ENCODE results near the gene TM9SF4. TPM values are rescaled to one million over a fixed set of nuclear protein-coding genes. Genes with fewer than 3 reads are reported as not detected.

Gene TM9SF4
- polyA plus RNA-seq, 3 donors, result 49.7 to 78.5 (median 78.3) TPM

- Histone ChIP-seq H4K20me1 (ENCODE audit: insufficient read depth, low read length) (no peaks in the 10 kb centered on the region), H3K36me3 (replicated peaks in 1 of 2; ENCODE audit: control insufficient read depth in 1 of 2, insufficient read depth in 2 of 2, low read length in 2 of 2) (peaks cover 1 to 5% of the 10 kb centered on the region in 2 donors), H3K9ac (ENCODE audit: insufficient read depth, low read length, poor library complexity, severe bottlenecking) (no peak overlapping the region), H3K4me1 (ENCODE audit: control insufficient read depth in 1 of 2, insufficient read depth in 2 of 2, low read length in 2 of 2) (peaks cover 38 to 41% of the 10 kb centered on the region in 2 donors), H3K79me2 (ENCODE audit: insufficient read depth, low read length) (peaks cover 31% of the 10 kb centered on the region), H2AFZ (ENCODE audit: insufficient read depth, low read depth, low read length, poor library complexity, severe bottlenecking) (no peak overlapping the region), H3K27me3 (ENCODE audit: control insufficient read depth in 2 of 2, insufficient read depth in 2 of 2, low read length in 2 of 2) (no peaks in the 10 kb centered on the region), H3K4me3 (replicated peaks in 1 of 3; ENCODE audit: low read depth in 2 of 3, low read length in 3 of 3) (peak overlapping the region in 2 of 3 experiments; percentile 81 to 98), H3K9me3 (replicated peaks in 1 of 2; ENCODE audit: control insufficient read depth in 1 of 2, insufficient read depth in 1 of 2, low read length in 2 of 2) (no peaks in the 10 kb centered on the region), H3K27ac (ENCODE audit: low read depth in 1 of 2, low read length in 2 of 2) (peak overlapping the region; percentile 91 to 99), H3K4me2 (replicated peaks; ENCODE audit: extremely low read depth, low read length, poor library complexity, severe bottlenecking) (no peak overlapping the region)
- Mint-ChIP-seq H3K9me3 (no peaks in the 10 kb centered on the region), H3K4me1 (peaks cover 39% of the 10 kb centered on the region), H3K27me3 (ENCODE audit: low read depth in 3 of 3) (peaks cover 0 to 2% (median 0%) of the 10 kb centered on the region in 3 donors), H3K36me3 (peaks cover 5 to 18% of the 10 kb centered on the region in 2 donors), H3K4me3 (no peak overlapping the region), H3K27ac (peak overlapping the region in 4 of 7 donors; percentile 60 to 100 (median 100))
- TF ChIP-seq CTCF (IDR thresholded peaks at IDR 0.05), result no peak
- DNase-seq, result no peak
- intact Hi-C loops (cut with micrococcal nuclease), result no loop called here
- WGBS (ENCODE audit: insufficient coverage), result 0% methylated on average over 1 of the region's 5 CpGs
Measured at GRCh38 chr20:32108814-32109391, 611 bp upstream of the TM9SF4 start.

- Mint-ChIP-seq H3K4me3 (peak overlapping the region; percentile 99 to 100), H3K9me3 (no peaks in the 10 kb centered on the region), H3K36me3 (peaks cover 9 to 18% of the 10 kb centered on the region in 2 donors), H3K27ac (peak overlapping the region; percentile 99 to 100 (median 100)), H3K27me3 (ENCODE audit: low read depth in 3 of 3) (peaks cover 0 to 2% (median 0%) of the 10 kb centered on the region in 3 donors), H3K4me1 (peaks cover 51% of the 10 kb centered on the region)
- no peak for DNase-seq
- Histone ChIP-seq H3K9ac (ENCODE audit: insufficient read depth, low read length, poor library complexity, severe bottlenecking) (peak overlapping the region; percentile 82), H3K4me1 (ENCODE audit: control insufficient read depth in 1 of 2, insufficient read depth in 2 of 2, low read length in 2 of 2) (peaks cover 51 to 54% of the 10 kb centered on the region in 2 donors), H3K27me3 (ENCODE audit: control insufficient read depth in 2 of 2, insufficient read depth in 2 of 2, low read length in 2 of 2) (no peaks in the 10 kb centered on the region), H3K4me2 (replicated peaks; ENCODE audit: extremely low read depth, low read length, poor library complexity, severe bottlenecking) (peak overlapping the region; percentile 92), H3K4me3 (replicated peaks in 1 of 3; ENCODE audit: low read depth in 2 of 3, low read length in 3 of 3) (peak overlapping the region; percentile 81 to 98 (median 81)), H3K36me3 (replicated peaks in 1 of 2; ENCODE audit: control insufficient read depth in 1 of 2, insufficient read depth in 2 of 2, low read length in 2 of 2) (peaks cover 2 to 8% of the 10 kb centered on the region in 2 donors), H2AFZ (ENCODE audit: insufficient read depth, low read depth, low read length, poor library complexity, severe bottlenecking) (peak overlapping the region; percentile 77), H3K27ac (ENCODE audit: low read depth in 1 of 2, low read length in 2 of 2) (peak overlapping the region; percentile 91 to 99), H3K9me3 (replicated peaks in 1 of 2; ENCODE audit: control insufficient read depth in 1 of 2, insufficient read depth in 1 of 2, low read length in 2 of 2) (no peaks in the 10 kb centered on the region), H3K79me2 (ENCODE audit: insufficient read depth, low read length) (peaks cover 44% of the 10 kb centered on the region), H4K20me1 (ENCODE audit: insufficient read depth, low read length) (no peaks in the 10 kb centered on the region)
- 0% methylated on average over 5 of the region's 8 CpGs for WGBS (ENCODE audit: insufficient coverage)
- intact Hi-C loops (cut with micrococcal nuclease), result loop anchor here (5.0 to 10.0 kb wide), 5 partner anchors 47 to 505 kb away; partner anchors contain the start of genes PLAGL2 (in 2 of the 2), POFUT1 (in 2 of the 2), ASXL1 (in 1 of the 2) and ID1 (in 1 of the 2)
- no peak for TF ChIP-seq CTCF (IDR thresholded peaks at IDR 0.05)
Measured at GRCh38 chr20:32110173-32110704, 725 bp downstream of the TM9SF4 start.
